WTC11 (cell line): ENCODE measurements around the gene CERS4. TPM values are rescaled to one million over a fixed set of nuclear protein-coding genes. Genes with fewer than 3 reads are reported as not detected.
A peak's percentile ranks its signal among the peaks of the same experiment; 100 is the strongest.
"Not testable (repeated sequence)": the region's sequence is repeated elsewhere in the genome, so short reads cannot be mapped to it uniquely, and the experiment has no call there.

ENCODE experiments used
- ATAC-seq: fragments of 200-7000 bp; cut with Tn5 transposase; 2 replicates; pipeline ENCODE4 v1.10.0; 2021; ENCODE audit warnings: mild to moderate bottlenecking, moderate library complexity
- CTCF ChIA-PET: fragments of 300-600 bp; sonication (Branson Sonifier 250); formaldehyde crosslinking; loops from one replicate; lab custom pipeline; 2021; ENCODE audit warnings: antibody characterized with exemption; lab: Charles Lee
- POLR2A ChIA-PET: fragments of 350-600 bp; sonication (Branson Sonifier 250); formaldehyde crosslinking; loops from one replicate; lab custom pipeline; 2021; ENCODE audit warnings: antibody characterized with exemption; lab: Charles Lee
- DNase-seq: peaks from one replicate; pipeline ENCODE4 v3.0.0; 2021; ENCODE audit warnings: low spot score
- H3K27ac Mint-ChIP-seq: 2 replicates; pipeline ENCODE4 v1.8.0; 2021; ENCODE audit warnings: mixed read lengths
- H3K27me3 Mint-ChIP-seq: 2 replicates; pipeline ENCODE4 v1.8.0; 2021; ENCODE audit warnings: low read depth, mild to moderate bottlenecking, moderate library complexity, mixed read lengths
- H3K36me3 Mint-ChIP-seq: 2 replicates; pipeline ENCODE4 v1.8.0; 2021; ENCODE audit warnings: mixed read lengths
- H3K4me1 Mint-ChIP-seq: 2 replicates; pipeline ENCODE4 v1.8.0; 2022; ENCODE audit warnings: mixed read lengths
- H3K4me3 Mint-ChIP-seq: 2 replicates; pipeline ENCODE4 v1.8.0; 2021; ENCODE audit warnings: mild to moderate bottlenecking, moderate library complexity, mixed read lengths
- H3K9me3 Mint-ChIP-seq: 2 replicates; pipeline ENCODE4 v1.8.0; 2021; ENCODE audit warnings: mixed read lengths
- GABPB1 ChIP-seq: sonication (generic); formaldehyde crosslinking; IDR thresholded peaks from 2 replicates; pipeline ENCODE4 v1.8.1; 2023; ENCODE audit warnings: mild to moderate bottlenecking, missing genetic modification reagents
- GRHL2 ChIP-seq: fragments of 250-450 bp; sonication (Bioruptor Pico); IDR thresholded peaks from 2 replicates; pipeline ENCODE4 v1.8.0; 2022; ENCODE audit warnings: mild to moderate bottlenecking, moderate library complexity; ENCODE audit not compliant: insufficient replicate concordance, severe bottlenecking
- GTF2I ChIP-seq: fragments of 250-450 bp; sonication (Bioruptor Pico); conservative IDR thresholded peaks from 2 replicates; pipeline ENCODE4 v1.4.0; 2021; ENCODE audit warnings: mild to moderate bottlenecking
- PRRX2 ChIP-seq: fragments of 250-450 bp; sonication (Bioruptor Pico); IDR thresholded peaks from 2 replicates; pipeline ENCODE4 v1.8.0; 2021; ENCODE audit warnings: mild to moderate bottlenecking
- TCF7 ChIP-seq: sonication (generic); formaldehyde crosslinking; IDR thresholded peaks from 2 replicates; pipeline ENCODE4 v1.8.0; 2022; ENCODE audit warnings: mild to moderate bottlenecking, low read depth, missing genetic modification reagents, moderate library complexity
- TP53 ChIP-seq: sonication (generic); formaldehyde crosslinking; IDR thresholded peaks from 2 replicates; pipeline ENCODE4 v1.8.1; 2023; ENCODE audit warnings: mild to moderate bottlenecking, missing genetic modification reagents
- ZNF121 ChIP-seq: sonication (generic); formaldehyde crosslinking; IDR thresholded peaks from 2 replicates; pipeline ENCODE4 v1.8.0; 2023; ENCODE audit warnings: missing genetic modification reagents
- total RNA-seq: library from RNA; stranded (reverse); gene quantifications from 3 replicates; pipeline ENCODE4 v1.2.3, GENCODE V29; 2021
- TF ChIP-seq, protein P1 (sequence below): sonication (generic); formaldehyde crosslinking; IDR thresholded peaks from 2 replicates; pipeline ENCODE4 v1.8.1; 2023; ENCODE audit warnings: mild to moderate bottlenecking, moderate library complexity, missing genetic modification reagents

CERS4 gene
- total RNA-seq, 1 experiment from 2014 or later, result 116 TPM

DNA sequence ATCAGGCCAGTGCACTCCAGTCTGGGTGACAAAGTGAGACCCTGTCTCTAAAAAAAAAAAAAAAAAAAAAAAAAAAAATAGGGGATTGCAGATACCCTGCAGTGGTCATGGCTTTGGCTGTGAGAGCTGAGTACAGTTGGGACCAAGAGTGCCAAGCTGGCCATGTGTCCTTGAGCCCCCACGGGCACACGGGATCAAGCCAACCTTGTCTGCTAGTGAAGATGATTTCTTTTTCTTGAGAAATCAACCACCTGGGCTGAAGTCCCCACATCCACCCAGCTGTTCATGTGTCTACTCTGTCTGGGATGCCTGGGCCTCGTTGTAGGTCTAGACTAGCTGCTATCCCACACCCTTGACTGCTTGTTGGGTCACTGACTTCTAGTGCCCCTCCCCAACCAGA lies 34.0 kb downstream of the CERS4 start (continued):
- TF ChIP-seq, protein P1, sequence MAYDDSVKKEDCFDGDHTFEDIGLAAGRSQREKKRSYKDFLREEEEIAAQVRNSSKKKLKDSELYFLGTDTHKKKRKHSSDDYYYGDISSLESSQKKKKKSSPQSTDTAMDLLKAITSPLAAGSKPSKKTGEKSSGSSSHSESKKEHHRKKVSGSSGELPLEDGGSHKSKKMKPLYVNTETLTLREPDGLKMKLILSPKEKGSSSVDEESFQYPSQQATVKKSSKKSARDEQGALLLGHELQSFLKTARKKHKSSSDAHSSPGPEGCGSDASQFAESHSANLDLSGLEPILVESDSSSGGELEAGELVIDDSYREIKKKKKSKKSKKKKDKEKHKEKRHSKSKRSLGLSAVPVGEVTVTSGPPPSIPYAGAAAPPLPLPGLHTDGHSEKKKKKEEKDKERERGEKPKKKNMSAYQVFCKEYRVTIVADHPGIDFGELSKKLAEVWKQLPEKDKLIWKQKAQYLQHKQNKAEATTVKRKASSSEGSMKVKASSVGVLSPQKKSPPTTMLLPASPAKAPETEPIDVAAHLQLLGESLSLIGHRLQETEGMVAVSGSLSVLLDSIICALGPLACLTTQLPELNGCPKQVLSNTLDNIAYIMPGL (CRISPR knock-in tag), result no peak
- TF ChIP-seq, all 79 proteins: peak for 0

DNA sequence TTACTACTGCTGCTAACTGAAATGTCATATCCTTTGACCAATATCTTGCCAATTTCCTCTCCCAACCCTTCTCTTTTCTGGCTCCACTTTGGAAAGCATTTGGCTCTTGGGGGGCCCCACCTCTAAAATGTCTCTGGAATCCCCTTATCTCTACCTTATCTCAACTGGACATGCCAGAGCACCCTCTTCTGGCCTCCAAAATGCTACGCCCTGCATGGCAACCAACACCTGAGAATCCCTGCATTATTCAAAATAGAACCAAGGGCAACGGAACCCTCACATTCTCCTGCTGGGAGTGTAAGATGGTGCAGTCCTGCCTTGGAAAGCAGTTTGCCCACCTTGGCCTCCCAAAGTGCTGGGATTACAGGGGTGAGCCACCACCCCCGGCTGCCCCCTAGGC lies 35.3 kb downstream of the CERS4 start:
- ATAC-seq (no peak), DNase-seq (no peak)
- TF ChIP-seq TP53 (CRISPR knock-in tag), result no peak
- TF ChIP-seq TCF7, result no peak
- TF ChIP-seq, protein P1 (CRISPR knock-in tag), result no peak
- H3K4me1 Mint-ChIP-seq, result peaks cover 16% of the 10 kb centered on the region
- ChIA-PET CTCF (interaction anchor here (1.0 to 2.7 kb wide), 3 partner anchors 23 to 242 kb away, joined by 3 to 14 read pairs (median 4); no protein-coding TSS in a partner anchor), POLR2A (no interaction called here)
- H3K27ac Mint-ChIP-seq, result 0 out of 2 replicates have a peak overlapping the region, but pooled peaks have one; percentile 53
- no peaks in the 10 kb centered on the region for H3K27me3 Mint-ChIP-seq
- H3K9me3 Mint-ChIP-seq, result peaks cover 22% of the 10 kb centered on the region
- no peak overlapping the region for H3K4me3 Mint-ChIP-seq
- peaks cover 50% of the 10 kb centered on the region for H3K36me3 Mint-ChIP-seq

DNA sequence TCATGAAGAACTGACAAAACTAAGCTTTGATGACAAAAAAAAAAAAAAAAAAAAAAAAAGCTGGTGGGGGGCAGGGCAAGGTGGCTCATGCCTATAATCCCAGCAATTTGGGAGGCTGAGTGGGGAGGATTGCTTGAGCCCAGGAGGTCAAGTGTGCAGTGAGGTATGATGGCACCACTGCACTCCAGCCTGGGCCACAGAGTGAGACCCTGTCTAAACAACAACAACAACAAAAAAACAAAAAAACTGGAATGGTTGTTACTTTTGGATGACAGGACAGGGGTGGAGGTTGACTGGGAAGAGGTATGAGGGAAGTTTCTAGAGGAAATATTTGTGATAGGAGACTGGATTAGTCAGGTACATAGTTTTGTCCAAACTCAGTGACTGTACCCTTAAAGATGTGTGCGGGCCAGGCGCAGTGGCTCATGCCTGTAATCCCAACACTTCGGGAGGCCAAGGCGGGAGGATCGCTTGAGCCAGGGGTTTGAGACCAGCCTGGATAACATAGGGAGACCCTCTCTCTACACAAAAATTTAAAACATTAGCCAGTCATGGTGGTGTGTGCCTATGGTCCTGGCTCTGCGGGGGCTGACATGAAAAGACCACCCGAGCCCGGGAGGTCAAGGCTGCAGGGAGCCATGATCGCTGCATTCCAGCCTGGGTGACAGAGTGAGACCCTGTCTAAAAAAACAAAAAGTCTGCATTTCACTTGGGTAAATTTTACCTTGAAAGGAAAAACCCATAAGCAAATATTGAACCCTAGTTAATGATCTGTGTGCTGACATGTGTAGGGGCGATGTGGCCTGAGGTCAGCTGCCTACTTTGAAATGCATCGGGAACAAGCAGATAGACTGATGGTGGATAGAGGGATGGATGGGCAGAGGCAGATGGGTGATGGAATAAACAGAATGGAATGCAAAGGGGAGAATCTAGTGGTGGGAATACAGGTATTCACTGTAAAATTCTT lies 37.0 kb downstream of the CERS4 start:
- no peak overlapping the region for H3K27ac Mint-ChIP-seq
- POLR2A ChIA-PET, result no interaction called here

DNA sequence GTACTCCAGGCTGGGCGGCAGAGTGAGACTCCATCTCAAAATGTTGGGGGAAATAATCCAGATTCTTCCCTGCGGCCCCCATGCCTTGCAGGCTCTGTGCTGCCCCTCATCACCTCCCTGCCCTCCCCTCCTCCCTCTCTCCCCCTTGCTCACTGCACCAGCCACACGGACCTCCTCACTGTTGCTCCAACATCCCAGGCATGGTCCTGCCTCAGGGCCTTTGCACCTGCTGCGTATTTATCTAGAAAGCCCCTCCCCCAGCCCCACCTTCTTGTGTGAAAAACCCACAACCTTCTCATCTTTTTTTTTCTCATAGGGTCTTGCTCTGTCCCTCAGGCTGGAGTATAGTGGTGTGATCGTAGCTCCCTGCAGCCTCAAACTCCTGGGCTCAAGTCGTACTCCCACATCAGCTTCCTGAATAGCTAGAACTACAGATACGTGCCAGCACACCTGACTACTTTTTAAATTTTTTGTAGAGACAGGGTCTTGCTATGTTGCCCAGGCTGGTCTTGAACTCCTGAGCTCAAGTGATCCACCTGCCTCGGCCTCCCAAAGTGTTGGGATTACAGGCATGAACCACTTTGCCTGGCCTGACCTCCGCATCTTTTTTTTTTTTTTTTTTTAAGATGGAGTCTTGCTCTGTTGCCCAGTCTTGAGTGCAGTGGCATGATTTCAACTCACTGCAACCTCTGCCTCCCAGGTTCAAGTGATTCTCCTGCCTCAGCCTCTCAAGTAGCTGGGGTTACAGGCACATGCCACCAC lies 38.1 kb downstream of the CERS4 start:
- H3K4me3 Mint-ChIP-seq, CTCF ChIA-PET: not testable (repeated sequence)
- POLR2A ChIA-PET, result interaction anchor here (0.7 kb wide), 1 partner anchor 89 kb away, joined by 3 read pairs; no protein-coding TSS in a partner anchor

More for the DNA sequence above, 37.0 kb downstream of the CERS4 start:
- no peak for DNase-seq
- H3K9me3 Mint-ChIP-seq, result peaks cover 22% of the 10 kb centered on the region
- H3K27me3 Mint-ChIP-seq, result no peaks in the 10 kb centered on the region
- ATAC-seq, result no peak
- TF ChIP-seq PRRX2 (no peak), GRHL2 (CRISPR knock-in tag) (no peak), GABPB1 (CRISPR knock-in tag) (no peak), GTF2I (CRISPR knock-in tag) (no peak)
- H3K4me3 Mint-ChIP-seq, result no peak overlapping the region
- peaks cover 50% of the 10 kb centered on the region for H3K36me3 Mint-ChIP-seq
- CTCF ChIA-PET, result interaction anchor here (1.1 to 2.7 kb wide), 2 partner anchors 88 to 91 kb away, joined by 3 to 14 read pairs; no protein-coding TSS in a partner anchor
- H3K4me1 Mint-ChIP-seq, result peaks cover 4% of the 10 kb centered on the region

More for the DNA sequence above, 38.1 kb downstream of the CERS4 start:
- not testable (repeated sequence) for DNase-seq, H3K4me1 Mint-ChIP-seq, ATAC-seq
- TF ChIP-seq ZNF121 (CRISPR knock-in tag), result peak; percentile 48; the same call in 1 of the 2 replicates
- TF ChIP-seq, all 79 proteins: peak for 1; not testable (repeated sequence) for 78
- peaks cover 19% of the 10 kb centered on the region for H3K9me3 Mint-ChIP-seq
- H3K27me3 Mint-ChIP-seq, H3K27ac Mint-ChIP-seq: not testable (repeated sequence)
- H3K36me3 Mint-ChIP-seq, result peaks cover 41% of the 10 kb centered on the region
